Measurements from ENCODE around the gene MAML2. TPM values are rescaled to one million over a fixed set of nuclear protein-coding genes. Genes with fewer than 3 reads are reported as not detected.

Gene MAML2
- total and polyA plus RNA-seq, 9 of the 15 experiments (the other 6 are each of a cell fraction or from before 2014, with no cell fraction given) = 0.79 to 6.8 (median 4.8) TPM

- TF ChIP-seq HNRNPUL1 (IDR thresholded peaks at IDR 0.05; ENCODE audit: low read length) (no peak), ZNF316 (IDR thresholded peaks at IDR 0.05) (peak; percentile 56), HDAC2 (IDR thresholded peaks at IDR 0.05) (no peak), GTF2B (IDR thresholded peaks at IDR 0.05; ENCODE audit: extremely low read depth, insufficient read length) (no peak)
Measured at GRCh38 chr11:96331699-96332116, 11.3 kb downstream of the MAML2 start (continued).

GRCh38 chr11:96330511-96330859, 12.5 kb downstream of the MAML2 start:
- no TSS peak for BruUV-seq (replicated peaks)
- Histone ChIP-seq H3K4me1 (replicated peaks in 1 of 2; ENCODE audit: control insufficient read depth in 2 of 2, insufficient read depth in 2 of 2, low read length in 2 of 2) (peaks cover 20 to 56% of the 10 kb centered on the region in 2 experiments; a peak in 4 of 5 replicates), H3K9me3 (replicated peaks; ENCODE audit: control insufficient read depth, insufficient read depth, low read depth, low read length) (no peaks in the 10 kb centered on the region), H3K27me3 (ENCODE audit: control insufficient read depth in 2 of 2, insufficient read depth in 2 of 2, low read length in 2 of 2) (no peaks in the 10 kb centered on the region), H3K79me2 (ENCODE audit: control insufficient read depth, insufficient read depth, low read length) (peaks cover 74% of the 10 kb centered on the region), H2AFZ (ENCODE audit: low read depth, low read length) (peak overlapping the region; percentile 65; the same call in 1 of the 2 replicates), H3K9ac (ENCODE audit: insufficient read depth in 1 of 2, low read depth in 2 of 2, low read length in 2 of 2) (peak overlapping the region; percentile 3 to 22; a peak in 2 of 4 replicates), H3K9me1 (ENCODE audit: control insufficient read depth, insufficient read depth, low read length) (no peaks in the 10 kb centered on the region), H3K4me2 (ENCODE audit: insufficient read depth, low read length) (no peak overlapping the region), H3K27ac (ENCODE audit: extremely low read depth, low read depth, low read length) (peak overlapping the region; percentile 79; the same call in 1 of the 3 replicates), H3K4me3 (no peak overlapping the region), H3K36me3 (ENCODE audit: control insufficient read depth, insufficient read depth, low read length) (no peaks in the 10 kb centered on the region), H4K20me1 (replicated peaks; ENCODE audit: control insufficient read depth, insufficient read depth, low read length) (no peaks in the 10 kb centered on the region)
- no peak for ATAC-seq
- intact Hi-C loops (cut with micrococcal nuclease) (no loop called here), in situ Hi-C loops (cut with MboI) (no loop called here)
- POLR2A ChIA-PET = interaction anchor here (1.4 kb wide), 1 partner anchor 8 kb away, joined by 3 read pairs; no protein-coding TSS in a partner anchor
- no peak for DNase-seq (ENCODE audit: extremely low read depth in 1 of 4, low spot score in 3 of 4)
- FAIRE-seq = no peak
- WGBS (ENCODE audit: insufficient coverage, low coverage, missing lambda C conversion rate) = 66% methylated on average over 4 of the region's 4 CpGs
- CTCF ChIA-PET (ENCODE audit: low intra/inter-chr PET ratio) = no interaction called here
- TF ChIP-seq ZSCAN32 (CRISPR knock-in tag; IDR thresholded peaks at IDR 0.05) = peak; percentile 71; the same call in 1 of the 2 replicates
- peak; percentile 53; the same call in 1 of the 2 replicates for TF ChIP-seq ZNF134 (CRISPR knock-in tag; conservative IDR thresholded peaks at IDR 0.05)
- TF ChIP-seq ZBTB12 (CRISPR knock-in tag; IDR thresholded peaks at IDR 0.05) = peak; percentile 64
- peak; percentile 91 for TF ChIP-seq CEBPB (tag; IDR thresholded peaks at IDR 0.05)
- peak; percentile 92 for TF ChIP-seq ZNF76 (CRISPR knock-in tag; IDR thresholded peaks at IDR 0.05; ENCODE audit: borderline replicate concordance)
- peak; percentile 73; the same call in 1 of the 2 replicates for TF ChIP-seq OTX1 (CRISPR knock-in tag; IDR thresholded peaks at IDR 0.05)
- TF ChIP-seq ZNF79 (CRISPR knock-in tag; IDR thresholded peaks at IDR 0.05; ENCODE audit: low read depth) = peak; percentile 90
- TF ChIP-seq TAF7 (tag; IDR thresholded peaks at IDR 0.05) = peak; percentile 81
- peak; percentile 95 for TF ChIP-seq CUX1 (CRISPR knock-in tag; IDR thresholded peaks at IDR 0.05)
- TF ChIP-seq ZNF445 (CRISPR knock-in tag; IDR thresholded peaks at IDR 0.05; ENCODE audit: low read depth) = peak; percentile 84; the same call in 1 of the 2 replicates
- TF ChIP-seq FOSL1 (tag; conservative IDR thresholded peaks at IDR 0.05) = no peak
- peak; percentile 80 for TF ChIP-seq TCFL5 (CRISPR knock-in tag; conservative IDR thresholded peaks at IDR 0.05)

All from K562 (cell line).